Body of pancreas (tissue), 4 donors: ENCODE data around the gene DCANP1. TPM values are rescaled to one million over a fixed set of nuclear protein-coding genes. Genes with fewer than 3 reads are reported as not detected.

Experiments used
- ATAC-seq: fragments of 150-250 bp; one replicate; pipeline ENCODE4 v1.9.1; 2016
- DNase-seq, 4 donors: peaks; one replicate each; pipeline ENCODE4 v3.0.0-alpha.2; 2019
- H3K27ac ChIP-seq, 4 donors: fragments of 200-600 bp; sonication (generic); 1 replicate in 3 of 4; 2 replicates in 1 of 4; pipeline versions ENCODE4 v1.5.1 to v1.6.1; 2016 to 2019; ENCODE audit warnings: mild to moderate bottlenecking in 1 of 4, mixed read lengths in 1 of 4, moderate library complexity in 1 of 4
- H3K27me3 ChIP-seq, 2 donors: fragments of 200-600 bp; sonication (generic); one replicate each; pipeline ENCODE4 v1.6.0; 2016; ENCODE audit warnings: mild to moderate bottlenecking in 1 of 2
- H3K36me3 ChIP-seq, 2 donors: fragments of 200-600 bp; sonication (generic); replicated peaks in 1 of 2; 2 replicates each; pipeline ENCODE4 v1.5.1; 2016; ENCODE audit warnings: low read depth in 2 of 2; ENCODE audit not compliant: insufficient read depth in 1 of 2
- H3K4me1 ChIP-seq: fragments of 200-600 bp; sonication (generic); one replicate; pipeline ENCODE4 v1.6.0; 2016
- H3K4me3 ChIP-seq, 2 donors: fragments of 200-600 bp; sonication (generic); 1 replicate in 1 of 2; 2 replicates in 1 of 2; pipeline ENCODE4 v1.5.1; 2016 to 2019
- H3K9me3 ChIP-seq, 3 donors: fragments of 200-600 bp; sonication (generic); 1 replicate in 2 of 3; 2 replicates in 1 of 3; pipeline ENCODE4 v1.5.1; 2016
- CTCF ChIP-seq, 7 experiments: fragments of 450-650 bp in 4 of 7; fragments of 200-600 bp in 3 of 7; sonication (generic) in 3 of 7; IDR thresholded peaks; one replicate each; pipeline ENCODE4 v1.5.1; 2016 to 2019; ENCODE audit warnings: antibody characterized with exemption in 7 of 7
- POLR2A ChIP-seq, 3 donors: fragments of 450-650 bp; IDR thresholded peaks; one replicate each; pipeline ENCODE4 v1.6.1; 2016; ENCODE audit warnings: antibody characterized with exemption in 3 of 3, mild to moderate bottlenecking in 2 of 3
- WGBS, 2 donors: methylation state at CpG; one replicate each; pipeline ENCODE4 v1.1.5; 2017; 5-methylcytosine and 5-hydroxymethylcytosine counted together
- intact Hi-C: fragments of 100-400 bp; cut with DNase I; formaldehyde crosslinking; loops from one replicate; pipeline ENCODE4 v1.15.1; 2023
- total RNA-seq, 2 donors: library from RNA; depleted of rRNA; stranded (reverse); fragments of >200 nt; gene quantifications; one replicate each; pipeline ENCODE4 v1.1.0, GENCODE V29; 2016

DCANP1 gene
- total RNA-seq, 2 donors from 2014 or later, result under 0.01 TPM; not detected in 1

GRCh38 chr5:135398855-135399793 is 48.0 kb downstream of the DCANP1 start, which contains the start of gene MACROH2A1:
Gene MACROH2A1, minus strand, starts transcription at chr5:135399231. Its CDS starts 10,138 bp downstream, at chr5:135389093.
- Histone ChIP-seq H3K36me3 (no peaks in the 10 kb centered on the region), H3K4me3 (peak within 1 kb of the TSS; percentile 78 to 89), H3K27me3 (no peaks in the 10 kb centered on the region), H3K27ac (peak within 1 kb of the TSS in 3 of 4 donors; percentile 71 to 80 (median 77)), H3K4me1 (peaks cover 40% of the 10 kb centered on the region), H3K9me3 (no peaks in the 10 kb centered on the region)
- intact Hi-C loops, result no loop called here
- DNase-seq, result peak; percentile 86 to 91 (median 88)
- WGBS, 2 donors, result 1 to 8% methylated on average over 21 to 104 of the region's 109 CpGs
- peak; percentile 66 to 83 (median 71) for TF ChIP-seq POLR2A (IDR thresholded peaks at IDR 0.05)
- TF ChIP-seq CTCF (IDR thresholded peaks at IDR 0.05), result peak in 2 of 7 experiments; percentile 14 to 29
- ATAC-seq, result peak; percentile 95

- 0 to 2% methylated on average over 11 to 43 of the region's 43 CpGs for WGBS, 2 donors
- Histone ChIP-seq H3K36me3 (no peaks in the 10 kb centered on the region), H3K27me3 (no peaks in the 10 kb centered on the region), H3K4me3 (peak overlapping the region; percentile 78 to 89), H3K9me3 (no peaks in the 10 kb centered on the region), H3K4me1 (peaks cover 40% of the 10 kb centered on the region), H3K27ac (peak overlapping the region in 3 of 4 donors; percentile 71 to 80 (median 77))
- TF ChIP-seq CTCF (IDR thresholded peaks at IDR 0.05) (no peak), POLR2A (IDR thresholded peaks at IDR 0.05) (no peak)
- peak; percentile 39 for ATAC-seq
- DNase-seq, result peak; percentile 32 to 50 (median 36)
- intact Hi-C loops, result no loop called here
Observed at GRCh38 chr5:135398160-135398854, 48.8 kb downstream of the DCANP1 start.

GRCh38 chr5:135397084-135397483 is 50.1 kb downstream of the DCANP1 start:
- Histone ChIP-seq H3K27me3 (no peaks in the 10 kb centered on the region), H3K4me3 (no peak overlapping the region), H3K9me3 (no peaks in the 10 kb centered on the region), H3K4me1 (peaks cover 40% of the 10 kb centered on the region), H3K27ac (no peak overlapping the region), H3K36me3 (no peaks in the 10 kb centered on the region)
- TF ChIP-seq POLR2A (IDR thresholded peaks at IDR 0.05), result no peak
- ATAC-seq (no peak), DNase-seq (no peak)
- intact Hi-C loops, result no loop called here
- 76 to 99% methylated on average over 5 of the region's 5 CpGs for WGBS, 2 donors

DNA sequence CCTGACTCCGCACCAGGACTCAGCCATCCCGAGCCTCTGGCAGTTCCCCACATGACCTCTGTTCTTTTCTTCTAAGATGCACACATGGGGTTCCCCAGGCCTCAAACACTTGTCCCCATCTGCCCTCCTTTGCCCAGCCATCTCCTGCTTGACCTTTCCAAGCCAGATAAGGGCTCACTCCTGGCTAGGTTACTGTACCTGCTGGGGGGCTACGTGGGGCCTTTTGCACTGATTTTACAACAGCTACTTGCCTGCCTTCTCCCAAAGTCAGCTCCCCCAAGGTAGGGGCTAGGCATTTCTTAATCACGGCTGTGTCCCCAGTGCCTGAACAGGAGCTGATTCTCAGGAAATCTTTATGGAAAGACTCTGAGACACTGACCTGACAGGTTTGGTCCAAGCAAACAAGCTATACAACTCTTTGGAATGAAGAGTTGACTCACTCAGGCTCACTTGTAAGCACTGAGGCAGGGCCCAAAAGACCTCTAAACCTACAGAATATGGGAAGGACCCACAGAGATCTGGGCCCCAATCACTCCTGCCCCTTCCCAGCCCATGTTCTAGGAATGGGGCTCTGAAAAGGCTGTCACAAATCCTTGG is 50.6 kb downstream of the DCANP1 start:
- DNase-seq, result no peak
- no peak overlapping the region for H3K4me3 ChIP-seq
- ATAC-seq, result no peak
- no peak overlapping the region for H3K27ac ChIP-seq
- peaks cover 40% of the 10 kb centered on the region for H3K4me1 ChIP-seq
- intact Hi-C loops, result no loop called here
- WGBS, 2 donors, result 74 to 81% methylated on average over 4 of the region's 4 CpGs
- H3K36me3 ChIP-seq, result no peaks in the 10 kb centered on the region
- no peaks in the 10 kb centered on the region for H3K27me3 ChIP-seq
- TF ChIP-seq CTCF (IDR thresholded peaks at IDR 0.05) (no peak), POLR2A (IDR thresholded peaks at IDR 0.05) (no peak)
- H3K9me3 ChIP-seq, result no peaks in the 10 kb centered on the region

GRCh38 chr5:135395866-135396265 is 51.3 kb downstream of the DCANP1 start:
- Histone ChIP-seq H3K9me3 (no peaks in the 10 kb centered on the region), H3K27ac (no peak overlapping the region), H3K4me1 (peaks cover 40% of the 10 kb centered on the region), H3K36me3 (no peaks in the 10 kb centered on the region), H3K4me3 (no peak overlapping the region), H3K27me3 (no peaks in the 10 kb centered on the region)
- DNase-seq (no peak), ATAC-seq (no peak)
- intact Hi-C loops, result no loop called here
- 59 to 76% methylated on average over 4 of the region's 4 CpGs for WGBS, 2 donors
- no peak for TF ChIP-seq CTCF (IDR thresholded peaks at IDR 0.05)
